Measurements from ENCODE around the gene RNF126. TPM values are rescaled to one million over a fixed set of nuclear protein-coding genes. Genes with fewer than 3 reads are reported as not detected.

The RNF126 gene
- total and polyA plus RNA-seq, 7 donors = 25.2 to 72.1 (median 51.6) TPM

GRCh38 chr19:690203-690602 is 27.2 kb upstream of the RNF126 start:
- no peaks in the 10 kb centered on the region for H3K4me1 ChIP-seq
- DNase-seq = no peak
- H3K36me3 ChIP-seq (ENCODE audit: insufficient read depth in 1 of 2, low read depth in 1 of 2) = no peaks in the 10 kb centered on the region
- intact Hi-C loops (cut with DNase I) = no loop called here
- no peak for ATAC-seq
- 57 to 65% (median 59%) methylated on average over 17 to 18 of the region's 18 CpGs for WGBS, 3 donors
- TF ChIP-seq, protein P1, sequence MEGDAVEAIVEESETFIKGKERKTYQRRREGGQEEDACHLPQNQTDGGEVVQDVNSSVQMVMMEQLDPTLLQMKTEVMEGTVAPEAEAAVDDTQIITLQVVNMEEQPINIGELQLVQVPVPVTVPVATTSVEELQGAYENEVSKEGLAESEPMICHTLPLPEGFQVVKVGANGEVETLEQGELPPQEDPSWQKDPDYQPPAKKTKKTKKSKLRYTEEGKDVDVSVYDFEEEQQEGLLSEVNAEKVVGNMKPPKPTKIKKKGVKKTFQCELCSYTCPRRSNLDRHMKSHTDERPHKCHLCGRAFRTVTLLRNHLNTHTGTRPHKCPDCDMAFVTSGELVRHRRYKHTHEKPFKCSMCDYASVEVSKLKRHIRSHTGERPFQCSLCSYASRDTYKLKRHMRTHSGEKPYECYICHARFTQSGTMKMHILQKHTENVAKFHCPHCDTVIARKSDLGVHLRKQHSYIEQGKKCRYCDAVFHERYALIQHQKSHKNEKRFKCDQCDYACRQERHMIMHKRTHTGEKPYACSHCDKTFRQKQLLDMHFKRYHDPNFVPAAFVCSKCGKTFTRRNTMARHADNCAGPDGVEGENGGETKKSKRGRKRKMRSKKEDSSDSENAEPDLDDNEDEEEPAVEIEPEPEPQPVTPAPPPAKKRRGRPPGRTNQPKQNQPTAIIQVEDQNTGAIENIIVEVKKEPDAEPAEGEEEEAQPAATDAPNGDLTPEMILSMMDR (IDR thresholded peaks at IDR 0.05) = no peak
- no peaks in the 10 kb centered on the region for H3K9me3 ChIP-seq
- H3K27ac ChIP-seq = no peak overlapping the region
- peaks cover 0 to 6% (median 4%) of the 10 kb centered on the region in 3 donors for H3K27me3 ChIP-seq (ENCODE audit: insufficient read depth in 3 of 3, low read length in 2 of 3)
- no peak overlapping the region for H3K4me3 ChIP-seq

- intact Hi-C loops (cut with DNase I) = no loop called here
These were observed 26.0 kb upstream of the RNF126 start for GRCh38 chr19:688992-689391.

DNA sequence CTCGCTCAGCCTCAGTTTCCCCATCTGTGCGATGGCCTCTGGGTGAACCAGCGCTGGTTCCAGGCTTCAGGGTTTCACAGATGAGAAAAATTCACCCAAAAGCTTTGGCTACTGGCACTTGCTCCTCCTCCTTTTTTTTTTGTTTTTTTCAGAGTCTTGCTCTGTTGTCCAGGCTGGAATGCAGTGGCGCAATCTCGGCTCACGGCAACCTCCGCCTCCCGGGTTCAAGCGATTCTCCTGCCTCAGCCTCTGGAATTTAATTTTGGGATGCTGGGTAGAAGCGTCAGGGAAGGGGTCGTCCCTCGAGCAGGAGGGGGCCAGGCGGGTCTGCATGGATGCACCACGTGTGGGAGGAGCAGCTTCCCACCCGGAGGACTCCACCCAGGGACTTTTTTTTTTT is 25.2 kb upstream of the RNF126 start:
- no peaks in the 10 kb centered on the region for H3K4me1 ChIP-seq
- ATAC-seq (no peak), DNase-seq (no peak)
- H3K4me3 ChIP-seq = no peak overlapping the region
- TF ChIP-seq, protein P1 (IDR thresholded peaks at IDR 0.05) = no peak
- H3K27me3 ChIP-seq (ENCODE audit: insufficient read depth in 3 of 3, low read length in 2 of 3) = peaks cover 0 to 4% (median 0%) of the 10 kb centered on the region in 3 donors
- H3K9me3 ChIP-seq = no peaks in the 10 kb centered on the region
- intact Hi-C loops (cut with DNase I) = no loop called here
- WGBS, 3 donors = 40 to 66% (median 61%) methylated on average over 15 of the region's 15 CpGs
- no peaks in the 10 kb centered on the region for H3K36me3 ChIP-seq (ENCODE audit: insufficient read depth in 1 of 2, low read depth in 1 of 2)
- no peak overlapping the region for H3K27ac ChIP-seq

More at GRCh38 chr19:688992-689391, 26.0 kb upstream of the RNF126 start:
- no peak overlapping the region for H3K4me3 ChIP-seq
- H3K4me1 ChIP-seq = no peaks in the 10 kb centered on the region
- DNase-seq = no peak
- no peak for ATAC-seq
- H3K27ac ChIP-seq = no peak overlapping the region
- H3K36me3 ChIP-seq (ENCODE audit: insufficient read depth in 1 of 2, low read depth in 1 of 2) = no peaks in the 10 kb centered on the region
- H3K9me3 ChIP-seq = no peaks in the 10 kb centered on the region
- TF ChIP-seq, protein P1 (IDR thresholded peaks at IDR 0.05) = no peak
- 80 to 85% (median 85%) methylated on average over 11 to 17 of the region's 17 CpGs for WGBS, 3 donors
- H3K27me3 ChIP-seq (ENCODE audit: insufficient read depth in 3 of 3, low read length in 2 of 3) = peaks cover 0 to 4% (median 0%) of the 10 kb centered on the region in 3 donors

- WGBS, 3 donors = 78 to 85% (median 84%) methylated on average over 11 of the region's 11 CpGs
- Histone ChIP-seq H3K4me3 (no peak overlapping the region), H3K9me3 (no peaks in the 10 kb centered on the region), H3K27ac (no peak overlapping the region), H3K36me3 (ENCODE audit: insufficient read depth in 1 of 2, low read depth in 1 of 2) (no peaks in the 10 kb centered on the region), H3K4me1 (no peaks in the 10 kb centered on the region), H3K27me3 (ENCODE audit: insufficient read depth in 3 of 3, low read length in 2 of 3) (peaks cover 0 to 4% (median 0%) of the 10 kb centered on the region in 3 donors)
- TF ChIP-seq, protein P1 (IDR thresholded peaks at IDR 0.05) = no peak
- no peak for DNase-seq
- intact Hi-C loops (cut with DNase I) = no loop called here
- no peak for ATAC-seq
These were observed 24.7 kb upstream of the RNF126 start for GRCh38 chr19:687569-688166.
